GM12801 (cell line): Measurements from ENCODE around the gene HHLA2.

ENCODE experiments used
- CTCF ChIP-seq: IDR thresholded peaks from one replicate; pipeline ENCODE4 v1.5.1; 2011; ENCODE audit warnings: control low read depth; ENCODE audit not compliant: insufficient read length; ENCODE audit errors: extremely low read depth

HHLA2 gene

GRCh38 chr3:108403686-108404345, 107.5 kb downstream of the HHLA2 start:
- no peak for TF ChIP-seq CTCF

- no peak for TF ChIP-seq CTCF
These were observed 108.0 kb downstream of the HHLA2 start for GRCh38 chr3:108404368-108404767.

- no peak for TF ChIP-seq CTCF
These were observed 109.8 kb downstream of the HHLA2 start for GRCh38 chr3:108406063-108406660.

GRCh38 chr3:108406661-108407206, 110.4 kb downstream of the HHLA2 start:
- TF ChIP-seq CTCF: no peak

- no peak for TF ChIP-seq CTCF
These were observed 111.5 kb downstream of the HHLA2 start for GRCh38 chr3:108407886-108408285.

GRCh38 chr3:108408883-108409799, 112.8 kb downstream of the HHLA2 start:
- no peak for TF ChIP-seq CTCF

- no peak for TF ChIP-seq CTCF
These were observed 113.4 kb downstream of the HHLA2 start for GRCh38 chr3:108409800-108410178.
